Endometrial microvascular endothelial cells (primary cell): Measurements from ENCODE around the gene PDE4D. TPM values are rescaled to one million over a fixed set of nuclear protein-coding genes. Genes with fewer than 3 reads are reported as not detected.
"Not testable (repeated sequence)": the region's sequence is repeated elsewhere in the genome, so short reads cannot be mapped to it uniquely, and the experiment has no call there.

Experiments used
- in situ Hi-C: cut with HindIII; loops from 2 replicates; pipeline ENCODE4 v1.10.0; 2017; ENCODE audit warnings: low sequenced_read_pairs, low pct_unique_long_range_greater_than_20kb; ENCODE audit errors: inconsistent ontology term
- total RNA-seq: library from RNA; depleted of rRNA; stranded (reverse); fragments of >200 nt; gene quantifications from one replicate; pipeline ENCODE4 v1.2.3, GENCODE V29; 2015; ENCODE audit errors: inconsistent ontology term

Gene PDE4D
- total RNA-seq, 1 donor from 2014 or later = 7.9 TPM

- in situ Hi-C loops = no loop called here
Observed at GRCh38 chr5:59609501-59610265, 283.8 kb downstream of the PDE4D start.

GRCh38 chr5:59608745-59609144 lies 284.8 kb downstream of the PDE4D start:
- in situ Hi-C loops = no loop called here

GRCh38 chr5:59607138-59607765 lies 286.3 kb downstream of the PDE4D start:
- in situ Hi-C loops = no loop called here

GRCh38 chr5:59605915-59606314 lies 287.6 kb downstream of the PDE4D start:
- in situ Hi-C loops = no loop called here

GRCh38 chr5:59604111-59604510 lies 289.4 kb downstream of the PDE4D start:
- in situ Hi-C loops = no loop called here

- in situ Hi-C loops = no loop called here
Observed at GRCh38 chr5:59600998-59601397, 292.5 kb downstream of the PDE4D start.

GRCh38 chr5:59600153-59600552 lies 293.4 kb downstream of the PDE4D start:
- in situ Hi-C loops = no loop called here

GRCh38 chr5:59599729-59600128 lies 293.8 kb downstream of the PDE4D start:
- in situ Hi-C loops = no loop called here

- in situ Hi-C loops = no loop called here
Observed at GRCh38 chr5:59598547-59598874, 295.0 kb downstream of the PDE4D start.

GRCh38 chr5:59597690-59598546 lies 295.6 kb downstream of the PDE4D start:
- in situ Hi-C loops = no loop called here

GRCh38 chr5:59596586-59597350 lies 296.8 kb downstream of the PDE4D start:
- in situ Hi-C loops = no loop called here

GRCh38 chr5:59594118-59594517 lies 299.4 kb downstream of the PDE4D start:
- in situ Hi-C loops = not testable (repeated sequence)

GRCh38 chr5:59593439-59594007 lies 300.0 kb downstream of the PDE4D start:
- in situ Hi-C loops = no loop called here

GRCh38 chr5:59592101-59592500 lies 301.4 kb downstream of the PDE4D start:
- in situ Hi-C loops = no loop called here

- in situ Hi-C loops = no loop called here
Observed at GRCh38 chr5:59591162-59591561, 302.4 kb downstream of the PDE4D start.

- in situ Hi-C loops = no loop called here
Observed at GRCh38 chr5:59588922-59589321, 304.6 kb downstream of the PDE4D start.

GRCh38 chr5:59587489-59588337 lies 305.8 kb downstream of the PDE4D start:
- in situ Hi-C loops = no loop called here

GRCh38 chr5:59586841-59587240 lies 306.7 kb downstream of the PDE4D start:
- in situ Hi-C loops = no loop called here
